Ascending aorta (tissue), 2 donors: ENCODE data around the gene MAFF. TPM values are rescaled to one million over a fixed set of nuclear protein-coding genes. Genes with fewer than 3 reads are reported as not detected.

Source experiments
- DNase-seq, 2 donors: peaks; one replicate each; pipeline ENCODE4 v3.0.0-alpha.2; 2019; ENCODE audit warnings: low spot score in 2 of 2
- H3K27ac ChIP-seq, 2 donors: fragments of 200-600 bp; sonication (generic); one replicate each; pipeline ENCODE4 v1.5.1; 2016 to 2017; ENCODE audit warnings: mild to moderate bottlenecking in 1 of 2
- H3K27me3 ChIP-seq: fragments of 200-600 bp; sonication (generic); one replicate; pipeline ENCODE4 v1.5.1; 2017
- H3K36me3 ChIP-seq, 2 donors: fragments of 200-600 bp; sonication (generic); one replicate each; pipeline ENCODE4 v1.5.1; 2016
- H3K4me1 ChIP-seq, 2 donors: fragments of 200-600 bp; sonication (generic); one replicate each; pipeline ENCODE4 v1.5.1; 2016 to 2017; ENCODE audit warnings: mild to moderate bottlenecking in 1 of 2
- H3K4me3 ChIP-seq, 2 donors: fragments of 200-600 bp; sonication (generic); one replicate each; pipeline ENCODE4 v1.5.1; 2016 to 2017; ENCODE audit warnings: mild to moderate bottlenecking in 1 of 2
- H3K9me3 ChIP-seq, 2 donors: fragments of 200-600 bp; sonication (generic); one replicate each; pipeline ENCODE4 v1.5.1; 2016
- intact Hi-C: fragments of 100-400 bp; cut with DNase I; formaldehyde crosslinking; loops from one replicate; pipeline ENCODE4 v1.15.1; 2023
- total RNA-seq: library from RNA; depleted of rRNA; stranded (reverse); fragments of >200 nt; gene quantifications from one replicate; pipeline ENCODE4 v1.1.0, GENCODE V29; 2016
- TF ChIP-seq, protein P1 (sequence below), 3 experiments: fragments of 200-600 bp in 2 of 3; fragments of 450-650 bp in 1 of 3; sonication (generic) in 2 of 3; IDR thresholded peaks; one replicate each; pipeline ENCODE4 v1.5.1; 2016 to 2019; ENCODE audit warnings: antibody characterized with exemption in 3 of 3, mild to moderate bottlenecking in 1 of 3, moderate library complexity in 1 of 3

MAFF gene
- total RNA-seq, 1 donor from 2014 or later, result 183 TPM

DNA sequence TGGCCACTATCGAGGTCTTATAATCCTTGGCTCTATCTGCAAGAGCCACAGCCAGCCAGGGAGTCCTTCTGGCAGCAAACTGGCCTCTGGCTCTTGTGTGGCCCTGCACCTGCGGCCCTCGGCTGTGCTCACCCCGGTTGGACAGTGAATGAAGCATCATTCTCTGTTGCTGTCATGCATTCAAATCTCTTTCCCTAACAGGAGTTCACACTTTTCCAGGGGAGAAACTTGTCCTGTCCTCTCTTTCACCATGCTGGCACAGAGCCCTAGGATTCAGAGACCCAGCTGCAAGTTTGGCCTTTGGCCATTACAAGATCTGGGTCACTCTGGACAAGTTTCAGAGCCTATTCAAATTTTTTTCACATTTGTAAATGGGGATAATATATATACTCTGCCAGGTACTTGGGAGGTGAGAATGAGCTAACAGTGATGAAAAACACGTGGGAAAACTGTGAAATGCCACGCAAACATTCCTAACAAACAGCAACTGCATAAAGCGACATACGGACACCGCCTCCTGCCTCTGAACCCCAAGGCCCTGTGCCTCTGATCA is 36.8 kb downstream of the MAFF start:
- Histone ChIP-seq H3K4me3 (peak overlapping the region in 1 of 2 donors; percentile 29), H3K9me3 (no peaks in the 10 kb centered on the region), H3K4me1 (peaks cover 9 to 36% of the 10 kb centered on the region in 2 donors), H3K36me3 (peaks cover 24 to 47% of the 10 kb centered on the region in 2 donors), H3K27ac (peak overlapping the region; percentile 75 to 81), H3K27me3 (no peaks in the 10 kb centered on the region)
- DNase-seq, result no peak
- intact Hi-C loops, result loop anchor here (2.0 to 5.0 kb wide), 4 partner anchors 20 to 44 kb away; no protein-coding TSS in a partner anchor
- TF ChIP-seq, protein P1, sequence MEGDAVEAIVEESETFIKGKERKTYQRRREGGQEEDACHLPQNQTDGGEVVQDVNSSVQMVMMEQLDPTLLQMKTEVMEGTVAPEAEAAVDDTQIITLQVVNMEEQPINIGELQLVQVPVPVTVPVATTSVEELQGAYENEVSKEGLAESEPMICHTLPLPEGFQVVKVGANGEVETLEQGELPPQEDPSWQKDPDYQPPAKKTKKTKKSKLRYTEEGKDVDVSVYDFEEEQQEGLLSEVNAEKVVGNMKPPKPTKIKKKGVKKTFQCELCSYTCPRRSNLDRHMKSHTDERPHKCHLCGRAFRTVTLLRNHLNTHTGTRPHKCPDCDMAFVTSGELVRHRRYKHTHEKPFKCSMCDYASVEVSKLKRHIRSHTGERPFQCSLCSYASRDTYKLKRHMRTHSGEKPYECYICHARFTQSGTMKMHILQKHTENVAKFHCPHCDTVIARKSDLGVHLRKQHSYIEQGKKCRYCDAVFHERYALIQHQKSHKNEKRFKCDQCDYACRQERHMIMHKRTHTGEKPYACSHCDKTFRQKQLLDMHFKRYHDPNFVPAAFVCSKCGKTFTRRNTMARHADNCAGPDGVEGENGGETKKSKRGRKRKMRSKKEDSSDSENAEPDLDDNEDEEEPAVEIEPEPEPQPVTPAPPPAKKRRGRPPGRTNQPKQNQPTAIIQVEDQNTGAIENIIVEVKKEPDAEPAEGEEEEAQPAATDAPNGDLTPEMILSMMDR (IDR thresholded peaks at IDR 0.05), result no peak

DNA sequence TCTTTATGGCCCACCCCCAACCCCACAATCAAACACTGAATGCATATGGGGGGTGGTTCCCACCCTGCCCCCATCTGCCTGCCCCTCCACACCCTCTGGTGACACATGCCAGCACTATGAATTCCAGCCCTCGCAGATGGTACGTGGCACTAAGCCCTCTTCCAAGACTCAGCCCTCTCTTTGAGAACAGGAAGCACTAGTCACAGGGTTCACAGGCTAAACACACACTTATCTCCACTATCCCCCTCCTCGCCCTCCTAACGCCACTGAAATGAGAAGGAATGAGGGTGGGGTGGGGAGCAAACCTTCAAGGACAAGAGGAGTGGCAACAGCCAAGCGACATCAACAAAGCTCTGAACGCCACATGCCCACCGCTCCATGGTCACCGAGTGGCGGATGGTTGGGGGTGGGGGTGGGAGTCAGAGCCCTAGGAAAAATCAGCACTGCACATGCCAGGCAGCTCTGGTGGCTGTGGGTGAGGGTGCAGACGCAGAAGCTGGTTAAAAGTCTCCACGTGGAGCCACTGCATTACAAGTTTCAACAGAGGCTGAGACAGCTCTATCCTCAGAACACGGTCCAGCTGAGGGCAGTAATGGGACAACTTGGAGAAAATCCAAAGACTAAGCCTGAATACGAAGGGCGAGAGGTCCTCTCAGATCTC is 37.4 kb downstream of the MAFF start:
- intact Hi-C loops, result loop anchor here (2.0 to 5.0 kb wide), 4 partner anchors 20 to 43 kb away; no protein-coding TSS in a partner anchor
- peak in 1 of 2 donors; percentile 85 for DNase-seq
- Histone ChIP-seq H3K4me3 (peak overlapping the region in 1 of 2 donors; percentile 29), H3K36me3 (peaks cover 26 to 48% of the 10 kb centered on the region in 2 donors), H3K27ac (peak overlapping the region; percentile 75 to 81), H3K27me3 (no peaks in the 10 kb centered on the region), H3K9me3 (no peaks in the 10 kb centered on the region), H3K4me1 (peaks cover 9 to 36% of the 10 kb centered on the region in 2 donors)
- TF ChIP-seq, protein P1 (IDR thresholded peaks at IDR 0.05), result peak in 2 of 3 experiments; percentile 37 to 50

DNA sequence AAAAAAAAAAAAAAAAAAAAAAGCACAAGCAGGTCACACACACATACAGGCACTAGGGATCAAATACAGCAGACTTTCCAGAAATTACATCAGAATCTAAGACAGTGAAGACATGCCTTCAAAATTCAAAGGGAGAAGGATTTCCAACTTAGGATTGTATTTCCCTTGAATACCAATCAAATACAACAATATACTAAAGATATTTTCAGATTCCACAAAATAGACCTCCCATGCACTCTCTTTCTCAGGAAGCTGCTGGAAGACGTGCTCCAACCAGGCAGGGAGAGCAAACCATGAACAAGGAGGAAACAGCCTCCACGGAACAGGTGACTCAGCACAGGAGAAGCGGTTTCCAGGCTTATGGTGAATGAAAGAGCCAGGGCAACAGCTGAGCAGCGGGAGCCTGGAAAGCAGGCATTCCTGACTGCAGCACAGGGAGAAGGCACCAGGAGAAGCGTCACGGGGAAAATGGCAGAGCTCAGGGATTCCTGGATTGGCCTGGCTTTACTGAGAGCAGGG is 39.0 kb downstream of the MAFF start:
- peaks cover 32 to 47% of the 10 kb centered on the region in 2 donors for H3K36me3 ChIP-seq
- peaks cover 10 to 38% of the 10 kb centered on the region in 2 donors for H3K4me1 ChIP-seq
- H3K9me3 ChIP-seq, result no peaks in the 10 kb centered on the region
- H3K27me3 ChIP-seq, result no peaks in the 10 kb centered on the region
- H3K4me3 ChIP-seq, result no peak overlapping the region
- intact Hi-C loops, result no loop called here
- TF ChIP-seq, protein P1 (IDR thresholded peaks at IDR 0.05), result no peak
- H3K27ac ChIP-seq, result peak overlapping the region; percentile 57 to 81
- DNase-seq, result no peak

DNA sequence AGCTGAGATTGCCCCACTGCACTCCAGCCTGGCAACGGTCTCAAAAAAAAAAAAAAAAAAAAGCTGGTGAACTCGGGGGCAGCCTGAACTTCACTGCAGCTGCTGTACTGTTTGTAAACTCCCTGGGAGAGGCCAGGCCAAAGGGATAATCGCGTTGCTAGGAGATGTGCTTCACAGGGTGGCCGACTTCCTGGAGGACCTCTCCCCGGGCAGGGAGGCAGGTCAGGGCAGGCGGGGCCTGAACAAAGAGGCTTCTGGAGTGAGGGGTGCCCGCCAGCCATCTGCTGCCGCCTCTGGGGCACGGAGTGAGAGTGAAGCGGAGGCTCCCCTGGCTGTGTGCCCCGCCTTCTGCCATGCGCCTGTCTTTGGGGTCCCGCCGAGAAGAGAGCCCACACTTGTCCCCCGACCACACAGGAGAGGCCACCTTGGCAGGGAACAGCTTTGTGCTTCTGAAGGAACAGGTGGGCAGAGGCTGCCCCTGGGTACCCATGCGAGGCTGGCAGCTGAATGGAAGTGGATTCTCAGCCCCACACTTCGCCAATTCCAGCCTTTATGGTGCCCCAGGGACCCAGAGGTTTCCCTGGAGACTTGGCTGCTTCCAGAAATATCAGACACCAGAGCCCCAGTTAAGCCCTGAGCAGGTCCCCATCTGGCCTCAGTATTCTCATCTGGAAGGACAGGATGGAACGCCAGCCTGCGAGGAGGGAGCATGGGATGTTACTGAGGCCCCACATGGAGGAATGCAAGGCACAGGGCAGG is 41.4 kb downstream of the MAFF start:
- TF ChIP-seq, protein P1 (IDR thresholded peaks at IDR 0.05), result no peak
- no peak for DNase-seq
- intact Hi-C loops, result no loop called here
- Histone ChIP-seq H3K27ac (peak overlapping the region; percentile 56 to 77), H3K4me1 (peaks cover 26 to 55% of the 10 kb centered on the region in 2 donors), H3K36me3 (peaks cover 29 to 40% of the 10 kb centered on the region in 2 donors), H3K4me3 (no peak overlapping the region), H3K9me3 (no peaks in the 10 kb centered on the region), H3K27me3 (no peaks in the 10 kb centered on the region)

DNA sequence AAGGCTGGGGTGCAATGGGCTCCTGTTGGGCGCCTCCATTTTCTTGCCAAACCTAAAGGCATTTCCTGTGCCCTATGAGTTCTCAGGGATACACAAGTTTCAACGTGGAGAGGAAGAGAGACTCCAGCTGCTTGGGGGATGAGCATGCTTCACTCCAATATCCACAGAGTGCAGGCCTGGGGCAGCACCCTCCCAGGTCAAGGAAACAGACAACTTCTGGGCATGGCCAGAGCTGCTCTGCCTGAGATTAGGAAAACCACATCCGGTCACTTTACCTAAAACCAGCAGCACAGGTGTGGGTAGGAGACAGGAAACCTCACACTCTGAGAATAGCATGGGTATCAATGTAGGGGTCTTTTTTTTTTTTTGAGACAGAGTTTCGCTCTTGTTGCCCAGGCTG is 42.3 kb downstream of the MAFF start:
- no peak for DNase-seq
- no peaks in the 10 kb centered on the region for H3K9me3 ChIP-seq
- H3K4me3 ChIP-seq, result no peak overlapping the region
- H3K36me3 ChIP-seq, result peaks cover 29 to 40% of the 10 kb centered on the region in 2 donors
- TF ChIP-seq, protein P1 (IDR thresholded peaks at IDR 0.05), result no peak
- intact Hi-C loops, result no loop called here
- peak overlapping the region in 1 of 2 donors; percentile 85 for H3K27ac ChIP-seq
- H3K27me3 ChIP-seq, result no peaks in the 10 kb centered on the region
- H3K4me1 ChIP-seq, result peaks cover 20 to 46% of the 10 kb centered on the region in 2 donors
